Mononuclear cell (primary cell): Measurements from ENCODE around the gene GTPBP6. TPM values are rescaled to one million over a fixed set of nuclear protein-coding genes. Genes with fewer than 3 reads are reported as not detected.

Source experiments
- H3K27me3 ChIP-seq: 2 replicates; pipeline ENCODE4 v1.6.0; 2011; ENCODE audit warnings: low read length, control low read depth; ENCODE audit not compliant: insufficient read depth
- H3K4me1 ChIP-seq: 2 replicates; pipeline ENCODE4 v1.5.1; 2011; ENCODE audit warnings: mild to moderate bottlenecking, low read length, control low read depth; ENCODE audit not compliant: insufficient read depth
- H3K4me3 ChIP-seq: 2 replicates; pipeline ENCODE4 v1.5.1; 2011; ENCODE audit warnings: mild to moderate bottlenecking, low read length, moderate library complexity
- H3K9me3 ChIP-seq: 2 replicates; pipeline ENCODE4 v1.5.1; 2011; ENCODE audit warnings: low read depth, mild to moderate bottlenecking, control low read depth, low read length
- total RNA-seq: library from RNA; depleted of rRNA; stranded (reverse); fragments of >200 nt; gene quantifications from one replicate; pipeline ENCODE4 v1.2.3, GENCODE V29; 2012

The GTPBP6 gene
- total RNA-seq, 1 donor = 27.4 TPM

- H3K9me3 ChIP-seq = no peaks in the 10 kb centered on the region
- no peaks in the 10 kb centered on the region for H3K27me3 ChIP-seq
- H3K4me3 ChIP-seq = no peak overlapping the region
- no peaks in the 10 kb centered on the region for H3K4me1 ChIP-seq
Measured at GRCh38 chrX:345020-345925, 26.7 kb upstream of the GTPBP6 start.

- no peaks in the 10 kb centered on the region for H3K27me3 ChIP-seq
- H3K4me1 ChIP-seq = no peaks in the 10 kb centered on the region
- H3K9me3 ChIP-seq = no peaks in the 10 kb centered on the region
- no peak overlapping the region for H3K4me3 ChIP-seq
Measured at GRCh38 chrX:344371-344901, 25.8 kb upstream of the GTPBP6 start.

DNA sequence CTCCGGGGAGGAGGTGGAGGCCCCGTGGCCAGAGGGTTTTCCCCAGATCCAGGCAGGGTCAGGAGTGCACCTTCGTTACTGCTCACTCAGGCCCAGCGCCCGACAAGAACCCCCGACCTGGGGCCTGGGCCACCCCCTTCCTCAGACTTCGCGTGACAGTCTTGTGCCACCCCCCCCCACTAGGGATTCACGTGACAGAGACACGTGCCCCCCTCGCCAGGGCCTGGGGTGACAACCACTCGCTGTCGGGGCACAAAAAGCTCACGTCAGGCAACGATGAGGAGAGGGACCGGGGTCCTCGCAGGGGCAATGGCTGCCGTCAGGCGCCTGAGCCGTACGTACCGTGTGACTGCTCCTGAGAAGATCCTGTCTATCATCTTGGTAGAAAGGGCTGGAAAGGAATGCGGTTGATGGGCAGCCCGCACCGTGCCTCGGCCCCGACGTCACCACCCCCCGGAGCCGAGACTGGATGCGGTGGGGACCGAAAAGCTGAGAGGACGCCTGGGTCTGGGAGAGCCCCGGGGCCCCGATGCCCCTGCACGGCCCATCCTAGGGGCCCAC, 23.0 kb upstream of the GTPBP6 start:
- no peak overlapping the region for H3K4me3 ChIP-seq
- H3K9me3 ChIP-seq = no peaks in the 10 kb centered on the region
- H3K4me1 ChIP-seq = no peaks in the 10 kb centered on the region
- no peaks in the 10 kb centered on the region for H3K27me3 ChIP-seq

DNA sequence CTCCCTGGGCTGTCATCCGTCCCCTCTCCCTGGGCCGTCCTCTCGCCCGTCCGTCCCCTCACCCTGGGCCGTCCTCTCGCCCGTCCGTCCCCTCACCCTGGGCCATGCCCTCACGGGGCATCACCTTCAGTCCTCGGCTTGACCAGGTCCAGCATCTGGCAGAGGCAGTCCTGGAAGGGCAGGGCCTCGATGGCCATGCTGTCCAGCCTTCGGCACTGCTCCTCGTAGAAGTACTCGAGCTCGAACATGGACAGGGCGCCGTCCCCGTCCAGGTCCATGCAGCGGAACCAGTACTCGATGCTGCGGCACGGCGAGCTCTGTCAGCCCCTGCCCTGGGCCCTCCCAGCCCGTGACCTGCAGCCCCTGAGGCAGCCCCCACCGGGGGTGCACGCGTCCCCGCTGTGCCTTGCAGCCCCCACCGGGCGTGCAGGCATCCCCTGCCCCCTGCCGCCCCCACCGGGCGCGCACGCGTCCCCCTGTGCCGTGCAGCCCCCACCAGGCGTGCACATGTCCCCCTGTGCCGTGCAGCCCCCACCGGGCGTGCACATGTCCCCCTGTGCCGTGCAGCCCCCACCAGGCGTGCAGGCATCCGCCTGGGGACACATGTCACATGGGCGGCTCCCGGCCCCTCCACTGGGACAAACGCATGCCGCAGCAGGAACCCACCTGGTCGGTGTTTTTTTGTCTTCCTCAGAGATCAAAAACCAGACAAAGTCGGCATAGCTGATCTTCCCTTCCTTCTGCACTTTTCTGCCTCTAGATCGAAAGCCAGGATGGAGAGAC, 22.2 kb upstream of the GTPBP6 start:
- Histone ChIP-seq H3K27me3 (no peaks in the 10 kb centered on the region), H3K4me1 (no peaks in the 10 kb centered on the region), H3K9me3 (no peaks in the 10 kb centered on the region), H3K4me3 (no peak overlapping the region)

- H3K4me3 ChIP-seq = no peak overlapping the region
- no peaks in the 10 kb centered on the region for H3K4me1 ChIP-seq
- H3K9me3 ChIP-seq = no peaks in the 10 kb centered on the region
- H3K27me3 ChIP-seq = no peaks in the 10 kb centered on the region
Measured at GRCh38 chrX:340121-340520, 21.5 kb upstream of the GTPBP6 start.

DNA sequence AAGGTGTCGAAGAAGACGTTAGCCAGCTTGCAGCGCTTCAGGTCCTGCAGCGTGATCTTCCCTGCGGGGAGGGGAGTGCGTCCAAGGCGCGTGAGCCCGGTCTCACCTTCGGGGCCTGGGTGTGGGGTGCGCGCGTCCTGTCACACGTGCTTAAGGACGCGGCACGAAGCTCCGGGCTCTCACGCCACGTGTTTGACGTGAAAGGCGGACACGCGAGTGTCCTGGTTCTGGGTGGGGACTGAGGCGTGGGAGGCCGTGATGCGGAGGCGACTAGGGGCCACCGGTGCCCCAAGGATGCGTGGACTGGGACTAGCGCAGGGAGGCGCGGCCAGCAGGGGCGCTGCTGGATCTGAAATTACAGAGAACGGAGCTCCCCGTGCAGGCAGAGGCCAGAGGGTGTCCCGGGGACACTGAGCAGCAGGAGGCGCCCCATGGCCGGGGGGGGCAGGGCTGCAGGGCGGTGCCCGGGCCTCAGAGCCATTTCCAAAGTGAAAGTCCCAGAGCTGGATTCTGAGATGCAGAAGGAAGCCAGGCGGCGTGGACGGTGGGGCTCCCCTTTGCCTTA, 20.3 kb upstream of the GTPBP6 start:
- Histone ChIP-seq H3K4me3 (no peak overlapping the region), H3K4me1 (no peaks in the 10 kb centered on the region)

GRCh38 chrX:338281-338835, 19.8 kb upstream of the GTPBP6 start:
- Histone ChIP-seq H3K27me3 (no peaks in the 10 kb centered on the region), H3K4me3 (no peak overlapping the region), H3K4me1 (no peaks in the 10 kb centered on the region), H3K9me3 (no peaks in the 10 kb centered on the region)

More for the DNA sequence above, 20.3 kb upstream of the GTPBP6 start:
- no peaks in the 10 kb centered on the region for H3K9me3 ChIP-seq
- no peaks in the 10 kb centered on the region for H3K27me3 ChIP-seq

GRCh38 chrX:337331-337831, 18.8 kb upstream of the GTPBP6 start:
- no peak overlapping the region for H3K4me3 ChIP-seq
- no peaks in the 10 kb centered on the region for H3K27me3 ChIP-seq
- H3K4me1 ChIP-seq = no peaks in the 10 kb centered on the region
- H3K9me3 ChIP-seq = no peaks in the 10 kb centered on the region

- Histone ChIP-seq H3K4me1 (no peaks in the 10 kb centered on the region), H3K9me3 (no peaks in the 10 kb centered on the region), H3K27me3 (peaks cover 1% of the 10 kb centered on the region), H3K4me3 (no peak overlapping the region)
Measured at GRCh38 chrX:336227-336626, 17.6 kb upstream of the GTPBP6 start.

DNA sequence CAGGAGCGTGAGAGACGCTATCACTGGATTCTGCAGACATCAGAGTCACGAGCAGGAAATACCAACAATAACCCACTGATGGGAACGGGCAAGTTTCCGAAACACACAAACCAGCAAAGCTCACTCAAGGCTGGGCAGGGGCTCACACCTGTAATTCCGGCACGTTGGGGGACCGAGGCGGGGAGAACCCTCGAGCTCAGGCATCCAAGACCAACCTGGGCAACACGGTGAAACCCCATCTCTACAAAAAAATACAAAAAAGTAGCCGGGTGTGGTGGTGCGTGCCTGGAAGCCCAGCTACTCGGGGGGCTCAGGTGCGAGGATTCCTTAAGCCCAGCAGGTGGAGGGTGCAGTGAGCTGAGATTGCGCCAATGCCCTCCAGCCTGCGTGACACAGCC, 17.2 kb upstream of the GTPBP6 start:
- Histone ChIP-seq H3K27me3 (peaks cover 5% of the 10 kb centered on the region), H3K4me1 (no peaks in the 10 kb centered on the region), H3K9me3 (no peaks in the 10 kb centered on the region), H3K4me3 (no peak overlapping the region)

DNA sequence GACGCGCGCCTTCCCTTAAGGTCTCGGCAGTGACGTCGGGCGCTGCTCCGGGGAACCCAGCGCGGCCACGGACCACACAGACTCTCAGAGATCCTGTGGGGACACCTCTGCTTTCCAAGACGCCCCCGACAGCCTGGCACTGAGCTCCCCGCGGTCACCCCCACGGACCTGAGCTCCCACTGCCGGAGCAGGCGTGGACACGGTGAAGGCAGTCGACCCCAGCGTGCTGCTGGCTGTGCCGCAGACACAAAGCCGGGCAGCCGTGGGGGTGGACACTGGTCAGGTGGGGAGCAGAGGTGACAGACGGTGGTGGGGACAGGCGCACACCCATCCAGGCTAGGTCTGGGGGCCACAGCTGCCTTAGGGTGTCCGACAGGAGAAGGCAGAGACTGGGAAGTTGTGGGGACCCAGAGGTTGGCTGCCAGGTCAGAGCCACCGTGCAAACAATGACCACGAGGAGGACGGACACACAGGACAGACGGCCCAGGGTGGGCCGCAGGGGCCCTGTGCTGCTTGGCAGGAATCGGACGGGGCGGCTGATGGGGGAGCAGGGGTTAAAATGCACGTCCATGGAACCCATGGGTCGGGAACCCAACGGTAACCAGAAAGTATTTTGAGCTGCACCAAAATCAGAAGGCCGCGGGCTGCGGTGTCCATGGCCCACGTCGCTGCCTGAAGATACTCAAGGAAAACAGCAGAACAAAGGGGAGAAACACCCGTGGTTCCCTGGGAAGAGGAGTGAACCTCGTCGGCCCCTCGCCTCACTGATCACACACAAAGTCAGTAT, 16.6 kb upstream of the GTPBP6 start:
- Histone ChIP-seq H3K9me3 (no peaks in the 10 kb centered on the region), H3K27me3 (peaks cover 5% of the 10 kb centered on the region), H3K4me3 (no peak overlapping the region), H3K4me1 (no peaks in the 10 kb centered on the region)

- H3K9me3 ChIP-seq = no peaks in the 10 kb centered on the region
- no peaks in the 10 kb centered on the region for H3K4me1 ChIP-seq
- peaks cover 5% of the 10 kb centered on the region for H3K27me3 ChIP-seq
- H3K4me3 ChIP-seq = no peak overlapping the region
Measured at GRCh38 chrX:334331-334891, 15.8 kb upstream of the GTPBP6 start.

DNA sequence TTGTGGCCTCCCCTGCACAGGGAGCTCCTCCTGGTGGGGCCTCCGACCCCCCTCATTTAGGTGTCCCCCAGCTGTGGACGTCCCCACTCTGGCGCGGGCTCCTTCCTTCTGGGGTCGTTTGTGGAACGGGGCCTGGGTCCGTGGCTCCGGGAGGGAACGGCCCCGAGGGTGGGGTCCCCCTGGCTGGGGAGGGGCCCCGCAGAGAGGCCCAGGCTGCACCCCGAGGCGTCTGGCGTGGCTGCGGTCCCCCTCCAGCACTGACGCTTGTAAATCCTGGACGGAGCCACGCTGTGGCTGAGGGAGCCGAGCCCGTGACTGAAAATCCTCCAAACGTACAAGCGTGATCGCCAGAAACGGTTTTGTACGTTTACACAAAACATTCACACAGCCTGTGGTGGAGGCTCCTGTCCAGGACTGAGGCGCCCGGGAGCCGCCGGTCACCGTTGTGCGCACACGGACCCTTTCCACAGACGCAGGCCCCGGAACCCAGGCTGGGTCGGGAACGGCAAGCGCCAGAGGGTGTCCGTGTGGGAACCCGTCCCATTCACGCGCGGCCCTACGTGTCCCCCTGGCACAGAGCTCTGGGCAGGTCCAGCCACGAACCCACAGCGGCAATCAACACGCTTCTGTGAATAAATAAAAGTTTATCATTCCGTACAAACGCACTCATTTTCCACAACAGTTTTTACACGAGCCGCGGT, 15.2 kb upstream of the GTPBP6 start:
- Histone ChIP-seq H3K4me1 (no peaks in the 10 kb centered on the region), H3K9me3 (no peaks in the 10 kb centered on the region), H3K27me3 (peaks cover 5% of the 10 kb centered on the region), H3K4me3 (no peak overlapping the region)
